ENCODE results near the gene ARID1B. TPM values are rescaled to one million over a fixed set of nuclear protein-coding genes. Genes with fewer than 3 reads are reported as not detected.

Gene ARID1B
- polyA plus RNA-seq, 1 experiment, result 19.2 TPM

- no peaks in the 10 kb centered on the region for H3K9me3 ChIP-seq (ENCODE audit: control insufficient read depth, insufficient read depth, low read length)
- no peaks in the 10 kb centered on the region for H3K27me3 ChIP-seq (ENCODE audit: control insufficient read depth, insufficient read depth, low read length)
- no peak for TF ChIP-seq CTCF (IDR thresholded peaks at IDR 0.05; ENCODE audit: low read depth, low read length)
- CTCF ChIA-PET, result no interaction called here
- POLR2A ChIA-PET, result no interaction called here
- no peak for DNase-seq (ENCODE audit: low read depth, low spot score)
- H3K27ac ChIP-seq (ENCODE audit: low read depth, low read length), result no peak overlapping the region
- no peak overlapping the region for H3K4me3 ChIP-seq (ENCODE audit: low read depth, low read length)
These were observed 183.3 kb downstream of the ARID1B start for GRCh38 chr6:156960525-156960924.

- ChIA-PET POLR2A (no interaction called here), CTCF (no interaction called here)
- TF ChIP-seq CTCF (IDR thresholded peaks at IDR 0.05; ENCODE audit: low read depth, low read length), result no peak
- H3K27me3 ChIP-seq (ENCODE audit: control insufficient read depth, insufficient read depth, low read length), result no peaks in the 10 kb centered on the region
- H3K27ac ChIP-seq (ENCODE audit: low read depth, low read length), result no peak overlapping the region
- no peak for DNase-seq (ENCODE audit: low read depth, low spot score)
- no peak overlapping the region for H3K4me3 ChIP-seq (ENCODE audit: low read depth, low read length)
- H3K9me3 ChIP-seq (ENCODE audit: control insufficient read depth, insufficient read depth, low read length), result no peaks in the 10 kb centered on the region
These were observed 184.2 kb downstream of the ARID1B start for GRCh38 chr6:156961282-156961892.

- POLR2A ChIA-PET, result interaction anchor here (0.6 kb wide), 1 partner anchor 163 kb away, joined by 6 read pairs; no protein-coding TSS in a partner anchor
- CTCF ChIA-PET, result interaction anchor here (0.6 to 1.8 kb wide), 3 partner anchors 13 to 310 kb away, joined by 3 to 8 read pairs (median 6); no protein-coding TSS in a partner anchor
- no peaks in the 10 kb centered on the region for H3K9me3 ChIP-seq (ENCODE audit: control insufficient read depth, insufficient read depth, low read length)
- TF ChIP-seq CTCF (IDR thresholded peaks at IDR 0.05; ENCODE audit: low read depth, low read length), result no peak
- no peaks in the 10 kb centered on the region for H3K27me3 ChIP-seq (ENCODE audit: control insufficient read depth, insufficient read depth, low read length)
- DNase-seq (ENCODE audit: low read depth, low spot score), result no peak
- H3K27ac ChIP-seq (ENCODE audit: low read depth, low read length), result peak overlapping the region; percentile 48
- peak overlapping the region; percentile 56 for H3K4me3 ChIP-seq (ENCODE audit: low read depth, low read length)
These were observed 186.8 kb downstream of the ARID1B start for GRCh38 chr6:156963712-156964700.

- POLR2A ChIA-PET, result no interaction called here
- CTCF ChIA-PET, result interaction anchor here (0.6 kb wide), 1 partner anchor 1743 kb away, joined by 3 read pairs; no protein-coding TSS in a partner anchor
- H3K9me3 ChIP-seq (ENCODE audit: control insufficient read depth, insufficient read depth, low read length), result no peaks in the 10 kb centered on the region
- no peak for TF ChIP-seq CTCF (IDR thresholded peaks at IDR 0.05; ENCODE audit: low read depth, low read length)
- H3K27ac ChIP-seq (ENCODE audit: low read depth, low read length), result no peak overlapping the region
- no peak for DNase-seq (ENCODE audit: low read depth, low spot score)
- H3K4me3 ChIP-seq (ENCODE audit: low read depth, low read length), result no peak overlapping the region
- H3K27me3 ChIP-seq (ENCODE audit: control insufficient read depth, insufficient read depth, low read length), result no peaks in the 10 kb centered on the region
These were observed 190.7 kb downstream of the ARID1B start for GRCh38 chr6:156967852-156968251.

- Histone ChIP-seq H3K27ac (ENCODE audit: low read depth, low read length) (no peak overlapping the region), H3K9me3 (ENCODE audit: control insufficient read depth, insufficient read depth, low read length) (no peaks in the 10 kb centered on the region), H3K4me3 (ENCODE audit: low read depth, low read length) (no peak overlapping the region), H3K27me3 (ENCODE audit: control insufficient read depth, insufficient read depth, low read length) (no peaks in the 10 kb centered on the region)
- no peak for TF ChIP-seq CTCF (IDR thresholded peaks at IDR 0.05; ENCODE audit: low read depth, low read length)
- ChIA-PET POLR2A (no interaction called here), CTCF (interaction anchor here (0.6 to 1.2 kb wide), 2 partner anchors 16 to 49 kb away, joined by 3 to 4 read pairs; no protein-coding TSS in a partner anchor)
- no peak for DNase-seq (ENCODE audit: low read depth, low spot score)
These were observed 192.1 kb downstream of the ARID1B start for GRCh38 chr6:156969233-156969632.

Measured in AG04450 (cell line).